Activated naive CD8-positive, alpha-beta T cell treated with anti-CD3 and anti-CD28 coated beads, Interleukin-2, amount 10 ng/mL, durations not matched to agents 7 days and 5 days (primary cell): ENCODE results near the gene SLFN12L. TPM values are rescaled to one million over a fixed set of nuclear protein-coding genes. Genes with fewer than 3 reads are reported as not detected.

ENCODE experiments used
- ATAC-seq: fragments of 150-1000 bp; cut with Tn5 transposase; one replicate; pipeline ENCODE4 v1.10.0; 2021; ENCODE audit warnings: low read depth, moderate library complexity
- POLR2A ChIA-PET: fragments of 350-600 bp; sonication (Branson Sonifier 250); formaldehyde crosslinking; loops from one replicate; lab custom pipeline; 2021; ENCODE audit warnings: antibody characterized with exemption; lab: Charles Lee
- DNase-seq: peaks from one replicate; pipeline ENCODE4 v3.0.0; 2021
- H3K27ac Mint-ChIP-seq: one replicate; pipeline ENCODE4 v1.8.0; 2022; ENCODE audit warnings: mild to moderate bottlenecking, mixed read lengths
- H3K27me3 Mint-ChIP-seq: one replicate; pipeline ENCODE4 v1.8.0; 2022; ENCODE audit warnings: mild to moderate bottlenecking, moderate library complexity, mixed read lengths
- H3K36me3 Mint-ChIP-seq: one replicate; pipeline ENCODE4 v1.8.0; 2021; ENCODE audit warnings: mild to moderate bottlenecking, mixed read lengths
- H3K4me1 Mint-ChIP-seq: one replicate; pipeline ENCODE4 v1.8.0; 2021; ENCODE audit warnings: mixed read lengths
- H3K4me3 Mint-ChIP-seq: one replicate; pipeline ENCODE4 v1.8.0; 2022; ENCODE audit warnings: mild to moderate bottlenecking, moderate library complexity, mixed read lengths
- H3K9me3 Mint-ChIP-seq: one replicate; pipeline ENCODE4 v1.8.0; 2021; ENCODE audit warnings: mixed read lengths
- total RNA-seq, 2 experiments: library from RNA; stranded (reverse); gene quantifications; one replicate each; pipeline ENCODE4 v1.2.3, GENCODE V29; 2021

SLFN12L gene
- total RNA-seq, 2 experiments from 2014 or later: 133 to 139 TPM

DNA sequence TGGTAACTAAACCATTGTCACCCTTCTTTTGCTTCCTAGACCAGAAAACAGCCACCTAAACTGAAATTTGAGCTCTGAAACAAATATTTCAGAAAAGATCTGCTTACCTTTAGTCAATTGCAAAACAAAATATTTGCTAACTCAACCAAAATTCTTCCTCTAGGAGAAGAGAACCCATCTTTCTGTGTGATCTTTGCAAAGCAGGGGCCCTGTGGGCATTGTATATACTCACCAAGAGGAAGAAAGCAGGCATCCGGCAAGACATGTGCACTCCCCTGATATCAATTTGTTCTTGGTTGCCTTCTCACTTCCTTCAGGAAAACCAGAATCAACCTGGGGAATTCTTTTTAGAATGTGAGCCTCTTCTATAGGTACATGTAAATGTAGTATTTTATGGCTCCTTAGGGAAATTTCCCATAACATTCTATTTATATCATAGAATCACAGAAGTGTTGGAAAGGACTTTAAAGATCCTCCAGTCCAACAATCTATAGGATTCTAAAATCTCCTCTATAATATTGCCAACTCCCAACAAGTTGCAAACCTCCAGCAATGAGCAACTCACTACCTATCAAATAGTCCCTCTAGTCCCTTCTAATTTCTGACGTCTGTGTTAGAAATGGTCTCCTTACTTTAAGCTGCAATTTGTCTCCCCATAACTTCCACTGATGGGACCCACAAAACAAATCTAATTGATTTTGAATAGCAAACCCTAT is 22.2 kb upstream of the SLFN12L start:
- POLR2A ChIA-PET: interaction anchor here (0.5 to 1.4 kb wide), 2 partner anchors 19 to 30 kb away, joined by 3 read pairs; partner anchors contain the start of gene PEX12
- H3K4me3 Mint-ChIP-seq: no peak overlapping the region
- ATAC-seq: no peak

DNA sequence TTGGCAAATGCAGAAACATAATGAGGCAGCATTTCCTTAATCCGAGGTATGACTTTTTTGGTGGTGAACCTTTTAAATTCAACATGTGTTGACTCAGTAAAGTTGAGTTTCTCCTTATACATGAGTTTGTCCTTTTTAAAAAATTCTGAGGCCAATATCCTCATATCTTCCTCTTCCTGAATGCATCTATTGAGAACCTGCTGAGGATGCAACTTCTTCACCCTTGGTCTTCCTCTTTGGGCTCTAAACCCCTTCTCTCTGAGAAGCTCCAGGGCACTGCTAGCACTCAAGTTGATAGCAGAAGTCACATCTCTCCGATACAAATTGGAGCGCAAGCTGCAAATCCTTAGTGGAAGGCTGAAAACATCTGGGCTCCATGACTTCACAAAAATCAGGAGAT is 19.9 kb upstream of the SLFN12L start:
- Mint-ChIP-seq H3K9me3 (no peaks in the 10 kb centered on the region), H3K36me3 (no peaks in the 10 kb centered on the region), H3K27me3 (peaks cover 23% of the 10 kb centered on the region), H3K4me3 (no peak overlapping the region), H3K4me1 (no peaks in the 10 kb centered on the region), H3K27ac (no peak overlapping the region)
- ATAC-seq (no peak), DNase-seq (no peak)
- POLR2A ChIA-PET: no interaction called here

More for the DNA sequence above, 22.2 kb upstream of the SLFN12L start:
- DNase-seq: no peak
- H3K27ac Mint-ChIP-seq: no peak overlapping the region
- H3K9me3 Mint-ChIP-seq: no peaks in the 10 kb centered on the region
- peaks cover 28% of the 10 kb centered on the region for H3K27me3 Mint-ChIP-seq
- H3K36me3 Mint-ChIP-seq: no peaks in the 10 kb centered on the region
- H3K4me1 Mint-ChIP-seq: no peaks in the 10 kb centered on the region

DNA sequence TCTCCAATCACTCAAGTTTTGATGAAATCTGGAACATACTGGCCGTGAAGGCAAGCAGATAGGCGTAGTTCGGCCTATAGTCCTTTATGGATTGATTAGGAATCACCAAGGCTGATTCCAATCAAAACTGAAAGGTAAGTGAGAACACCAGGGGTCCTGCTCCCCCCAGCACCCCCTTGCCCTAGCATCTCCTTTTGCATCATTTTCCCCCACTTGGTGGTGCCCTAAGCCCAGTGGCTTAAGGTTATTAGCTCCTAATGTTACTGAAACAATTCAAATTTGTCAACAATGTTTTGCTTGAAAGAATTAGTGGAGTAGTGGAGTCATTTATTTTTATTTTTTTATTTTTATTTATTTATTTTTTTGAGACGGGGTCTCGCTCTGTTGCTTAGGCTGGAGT is 18.2 kb upstream of the SLFN12L start:
- no peaks in the 10 kb centered on the region for H3K9me3 Mint-ChIP-seq
- no peak overlapping the region for H3K4me3 Mint-ChIP-seq
- no peaks in the 10 kb centered on the region for H3K4me1 Mint-ChIP-seq
- no peak overlapping the region for H3K27ac Mint-ChIP-seq
- peaks cover 23% of the 10 kb centered on the region for H3K27me3 Mint-ChIP-seq
- no peaks in the 10 kb centered on the region for H3K36me3 Mint-ChIP-seq
- POLR2A ChIA-PET: no interaction called here
- no peak for ATAC-seq
- no peak for DNase-seq

DNA sequence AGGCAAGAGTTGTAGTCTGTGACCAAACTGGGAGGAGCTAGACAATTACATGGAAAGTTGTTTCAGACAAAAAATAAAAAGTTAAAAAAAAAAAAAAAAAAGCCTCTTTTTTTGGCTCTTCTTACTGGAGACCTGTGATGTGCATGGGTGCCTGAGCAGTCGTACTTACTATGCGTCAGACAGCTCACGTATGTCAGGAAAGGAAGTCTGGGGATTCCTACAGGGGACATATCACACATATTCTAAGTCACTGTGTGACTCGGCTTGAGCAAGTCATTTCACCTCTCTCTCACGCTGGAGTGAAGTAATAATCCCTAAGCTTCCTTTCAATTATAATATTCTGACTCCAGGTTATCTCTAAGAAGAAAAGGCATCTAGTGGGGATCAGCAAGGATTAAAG is 17.2 kb upstream of the SLFN12L start:
- no peak overlapping the region for H3K27ac Mint-ChIP-seq

DNA sequence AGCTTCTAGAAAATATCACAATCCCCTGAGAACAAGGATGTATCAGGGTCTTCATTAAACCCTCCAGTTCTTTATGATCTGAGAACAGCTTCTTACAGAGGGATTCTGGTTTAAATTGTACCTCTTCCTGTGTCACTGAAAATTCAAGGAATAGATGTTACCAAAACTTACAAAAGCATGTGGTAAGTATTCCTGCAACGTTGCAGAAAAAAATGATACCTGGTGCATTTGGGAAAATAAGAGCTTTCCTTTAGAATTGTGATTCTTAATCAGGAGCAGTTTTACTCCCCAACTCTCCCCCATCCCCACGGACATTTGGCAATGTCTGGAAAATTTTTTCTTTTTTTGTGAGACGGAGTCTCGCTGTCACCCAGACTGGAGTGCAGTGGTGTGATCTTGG is 15.8 kb upstream of the SLFN12L start:
- POLR2A ChIA-PET: no interaction called here
- H3K4me3 Mint-ChIP-seq: no peak overlapping the region
- no peak for ATAC-seq
- peaks cover 9% of the 10 kb centered on the region for H3K27me3 Mint-ChIP-seq
- DNase-seq: no peak
- no peaks in the 10 kb centered on the region for H3K4me1 Mint-ChIP-seq
- H3K9me3 Mint-ChIP-seq: no peaks in the 10 kb centered on the region
- H3K36me3 Mint-ChIP-seq: no peaks in the 10 kb centered on the region
- no peak overlapping the region for H3K27ac Mint-ChIP-seq

More for the DNA sequence above, 17.2 kb upstream of the SLFN12L start:
- Mint-ChIP-seq H3K27me3 (peaks cover 19% of the 10 kb centered on the region), H3K36me3 (no peaks in the 10 kb centered on the region), H3K9me3 (no peaks in the 10 kb centered on the region), H3K4me3 (no peak overlapping the region), H3K4me1 (no peaks in the 10 kb centered on the region)
- no peak for ATAC-seq
- POLR2A ChIA-PET: interaction anchor here (0.5 kb wide), 1 partner anchor 10 kb away, joined by 3 read pairs; no protein-coding TSS in a partner anchor
- DNase-seq: no peak

DNA sequence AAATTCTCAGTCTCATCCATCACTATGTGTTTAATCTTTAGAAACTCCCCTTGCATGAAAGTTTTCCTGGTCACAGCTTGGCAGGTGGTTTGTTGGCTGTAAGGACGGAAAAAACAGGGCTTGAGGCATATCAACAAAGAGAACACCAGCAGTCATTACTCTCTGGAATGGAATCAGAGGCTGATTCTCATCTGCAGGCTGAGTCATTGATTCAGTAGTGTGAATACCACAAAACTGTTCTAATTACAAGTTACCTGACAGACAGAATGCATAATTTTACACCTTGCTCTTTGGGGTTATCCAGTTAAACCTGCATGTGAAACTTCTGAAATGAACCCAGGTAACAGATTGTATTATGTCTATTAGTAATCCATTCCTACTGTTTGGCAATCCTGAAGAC is 11.5 kb upstream of the SLFN12L start:
- Mint-ChIP-seq H3K36me3 (peaks cover 5% of the 10 kb centered on the region), H3K9me3 (no peaks in the 10 kb centered on the region), H3K4me1 (peaks cover 11% of the 10 kb centered on the region), H3K4me3 (no peak overlapping the region), H3K27ac (no peak overlapping the region), H3K27me3 (no peaks in the 10 kb centered on the region)
- DNase-seq (no peak), ATAC-seq (no peak)
- POLR2A ChIA-PET: interaction anchor here (0.7 kb wide), 1 partner anchor 11 kb away, joined by 3 read pairs; the partner anchor contains the start of gene SLFN12L

DNA sequence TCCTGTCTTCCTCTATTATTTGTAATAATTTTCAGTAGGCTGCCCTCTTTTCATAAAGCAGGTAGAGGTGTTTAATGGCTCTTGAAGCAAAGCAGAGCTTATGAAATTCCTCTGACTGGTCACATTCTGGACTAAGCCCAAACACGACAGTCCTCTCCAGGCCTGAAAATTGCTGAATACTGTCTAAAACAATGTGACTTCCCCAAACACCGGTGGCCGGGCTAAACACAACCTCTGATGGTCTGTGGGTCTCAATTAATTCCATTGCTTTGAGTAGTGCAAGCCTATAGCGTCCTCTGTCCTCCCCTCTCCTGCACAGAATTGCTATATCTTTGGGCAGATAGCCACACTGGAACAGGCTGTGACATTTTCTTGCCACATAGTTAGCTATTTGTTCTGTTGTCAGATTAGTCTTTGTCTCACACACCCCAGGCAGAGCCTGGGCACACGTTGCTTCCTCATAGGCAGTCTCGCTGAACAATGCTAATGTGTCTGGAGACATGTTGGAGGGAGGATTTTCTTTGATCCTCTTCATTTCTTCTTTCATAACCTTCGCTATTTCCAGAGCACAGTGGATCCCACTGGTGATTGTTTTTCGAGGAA is 10.8 kb upstream of the SLFN12L start:
- POLR2A ChIA-PET: interaction anchor here (0.5 to 1.3 kb wide), 2 partner anchors 15 to 235 kb away, joined by 3 read pairs; no protein-coding TSS in a partner anchor
- H3K4me1 Mint-ChIP-seq: peaks cover 16% of the 10 kb centered on the region
- H3K27ac Mint-ChIP-seq: no peak overlapping the region
- no peak overlapping the region for H3K4me3 Mint-ChIP-seq
- no peak for DNase-seq
- H3K27me3 Mint-ChIP-seq: no peaks in the 10 kb centered on the region
- H3K36me3 Mint-ChIP-seq: peaks cover 6% of the 10 kb centered on the region
- no peaks in the 10 kb centered on the region for H3K9me3 Mint-ChIP-seq
- no peak for ATAC-seq

DNA sequence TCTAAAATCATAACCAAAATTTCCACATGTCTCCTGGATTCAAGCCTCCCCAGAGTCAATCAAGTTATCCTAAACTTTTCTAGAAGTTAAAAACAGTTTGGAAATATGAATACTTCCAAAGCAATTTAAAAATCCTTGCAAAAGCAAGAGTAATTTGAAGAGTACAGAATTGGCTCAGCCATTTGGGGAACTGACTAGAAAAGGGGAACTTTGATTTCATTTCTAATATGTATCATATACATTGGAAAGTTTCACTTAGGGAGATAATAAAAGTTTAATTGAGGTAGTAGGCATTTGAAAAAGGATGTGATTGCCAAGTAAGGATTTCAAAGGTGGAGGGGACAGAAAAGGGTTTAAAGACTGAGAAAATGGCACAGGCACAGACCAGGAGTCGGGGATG is 9.0 kb upstream of the SLFN12L start:
- H3K9me3 Mint-ChIP-seq: no peaks in the 10 kb centered on the region
- no peak overlapping the region for H3K4me3 Mint-ChIP-seq
- H3K36me3 Mint-ChIP-seq: peaks cover 7% of the 10 kb centered on the region
- POLR2A ChIA-PET: no interaction called here
- no peaks in the 10 kb centered on the region for H3K27me3 Mint-ChIP-seq
- ATAC-seq: no peak
- DNase-seq: no peak
- peaks cover 24% of the 10 kb centered on the region for H3K4me1 Mint-ChIP-seq
- H3K27ac Mint-ChIP-seq: no peak overlapping the region

DNA sequence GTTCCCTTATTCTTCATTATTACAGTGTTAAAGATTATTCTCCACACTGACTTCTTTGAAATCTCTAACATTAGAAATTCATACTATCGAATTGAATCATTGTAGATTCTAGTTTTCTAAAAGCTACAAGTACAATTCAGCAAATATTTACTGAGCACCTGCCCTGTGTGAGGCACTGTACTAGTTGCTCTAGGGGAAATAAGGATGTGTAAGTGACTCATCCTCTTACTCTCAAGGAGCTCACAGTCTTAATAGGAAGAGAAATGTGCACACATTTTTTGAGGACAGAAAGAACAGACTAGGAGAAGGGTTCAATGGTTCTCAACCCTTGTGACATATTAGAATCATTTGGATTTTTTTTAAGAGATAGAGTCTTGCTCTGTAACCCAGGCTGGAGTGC is 7.7 kb upstream of the SLFN12L start:
- peaks cover 34% of the 10 kb centered on the region for H3K4me1 Mint-ChIP-seq
- DNase-seq: no peak
- no peak overlapping the region for H3K4me3 Mint-ChIP-seq
- H3K27me3 Mint-ChIP-seq: no peaks in the 10 kb centered on the region
- POLR2A ChIA-PET: interaction anchor here (0.7 to 0.9 kb wide), 2 partner anchors 9 to 41 kb away, joined by 3 read pairs; no protein-coding TSS in a partner anchor
- H3K27ac Mint-ChIP-seq: no peak overlapping the region
- no peak for ATAC-seq
- H3K9me3 Mint-ChIP-seq: no peaks in the 10 kb centered on the region
- H3K36me3 Mint-ChIP-seq: peaks cover 7% of the 10 kb centered on the region

DNA sequence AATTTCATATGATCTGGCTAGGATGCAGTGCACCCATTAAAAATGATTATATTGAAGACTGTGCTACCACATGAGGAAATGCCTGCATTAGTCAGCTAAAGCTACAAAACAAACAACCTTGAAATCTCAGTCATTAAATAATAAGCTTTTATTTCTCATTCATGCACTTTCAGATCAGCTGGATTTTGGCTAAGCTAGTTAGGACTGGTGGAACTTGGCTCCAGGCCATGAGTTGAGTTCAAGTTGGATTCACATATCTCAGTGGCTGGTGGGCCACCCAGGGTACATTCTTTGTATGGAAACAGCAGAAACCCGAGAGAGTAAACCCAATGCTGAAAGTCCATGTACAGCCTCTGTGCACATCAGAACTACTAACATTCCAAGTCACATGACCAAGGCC is 6.4 kb upstream of the SLFN12L start:
- DNase-seq (no peak), ATAC-seq (no peak)
- H3K4me3 Mint-ChIP-seq: no peak overlapping the region
- no peak overlapping the region for H3K27ac Mint-ChIP-seq
- H3K27me3 Mint-ChIP-seq: no peaks in the 10 kb centered on the region
- H3K9me3 Mint-ChIP-seq: no peaks in the 10 kb centered on the region
- H3K36me3 Mint-ChIP-seq: peaks cover 7% of the 10 kb centered on the region
- POLR2A ChIA-PET: no interaction called here
- H3K4me1 Mint-ChIP-seq: peaks cover 46% of the 10 kb centered on the region

DNA sequence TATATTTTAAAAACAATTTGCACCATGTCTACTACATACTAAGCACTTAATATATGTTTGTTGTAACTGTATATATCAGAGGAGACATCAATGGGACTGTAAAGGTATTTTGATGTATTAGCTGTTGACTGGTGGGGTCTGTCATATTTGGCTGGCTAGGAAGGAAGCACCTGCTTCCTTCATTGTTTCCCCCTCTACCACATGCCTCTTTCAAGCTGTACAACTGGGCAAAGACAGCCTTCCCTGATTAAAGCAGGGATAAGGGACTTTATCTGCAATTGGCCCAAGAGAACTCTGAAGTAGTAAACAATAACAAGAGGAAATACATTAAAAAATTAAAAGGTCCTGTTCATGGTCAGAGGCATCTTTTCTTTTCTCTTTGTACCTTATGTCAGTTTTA is 5.5 kb upstream of the SLFN12L start:
- DNase-seq: no peak
- H3K27ac Mint-ChIP-seq: no peak overlapping the region
- H3K4me1 Mint-ChIP-seq: peaks cover 54% of the 10 kb centered on the region
- H3K4me3 Mint-ChIP-seq: peak overlapping the region; percentile 6
- POLR2A ChIA-PET: interaction anchor here (1.0 to 1.7 kb wide), 2 partner anchors 36 to 266 kb away, joined by 4 to 10 read pairs; partner anchors contain the start of genes PEX12 and TAF15
- H3K27me3 Mint-ChIP-seq: no peaks in the 10 kb centered on the region
- no peaks in the 10 kb centered on the region for H3K9me3 Mint-ChIP-seq
- no peak for ATAC-seq
- H3K36me3 Mint-ChIP-seq: peaks cover 7% of the 10 kb centered on the region

DNA sequence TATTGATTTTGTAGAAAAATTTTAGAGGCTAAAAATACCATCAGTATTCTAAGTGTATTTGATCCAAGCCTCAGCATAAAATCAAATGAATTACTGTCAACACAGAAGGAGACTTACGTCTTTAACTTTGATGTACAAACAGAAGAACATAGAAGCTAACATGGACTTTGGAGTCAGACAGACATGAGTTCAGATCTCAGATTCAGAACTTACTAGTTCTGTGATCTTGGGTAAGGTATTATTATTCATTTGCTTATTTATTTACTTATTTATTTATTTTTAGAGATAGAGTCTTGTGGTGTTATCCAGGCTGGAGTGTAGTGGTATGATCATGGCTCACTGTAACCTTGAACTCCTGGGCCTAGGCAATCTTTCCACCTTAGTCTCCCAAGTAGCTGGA is 4.0 kb upstream of the SLFN12L start:
- no peaks in the 10 kb centered on the region for H3K9me3 Mint-ChIP-seq
- H3K4me3 Mint-ChIP-seq: peak overlapping the region; percentile 94
- peaks cover 15% of the 10 kb centered on the region for H3K36me3 Mint-ChIP-seq
- peak overlapping the region; percentile 99 for H3K27ac Mint-ChIP-seq
- no peak for ATAC-seq
- no peaks in the 10 kb centered on the region for H3K27me3 Mint-ChIP-seq
- peaks cover 51% of the 10 kb centered on the region for H3K4me1 Mint-ChIP-seq
- DNase-seq: no peak
- POLR2A ChIA-PET: interaction anchor here (1.3 to 2.6 kb wide), 3 partner anchors 37 to 400 kb away, joined by 3 to 10 read pairs (median 6); partner anchors contain the start of genes PEX12 and SLFN5

DNA sequence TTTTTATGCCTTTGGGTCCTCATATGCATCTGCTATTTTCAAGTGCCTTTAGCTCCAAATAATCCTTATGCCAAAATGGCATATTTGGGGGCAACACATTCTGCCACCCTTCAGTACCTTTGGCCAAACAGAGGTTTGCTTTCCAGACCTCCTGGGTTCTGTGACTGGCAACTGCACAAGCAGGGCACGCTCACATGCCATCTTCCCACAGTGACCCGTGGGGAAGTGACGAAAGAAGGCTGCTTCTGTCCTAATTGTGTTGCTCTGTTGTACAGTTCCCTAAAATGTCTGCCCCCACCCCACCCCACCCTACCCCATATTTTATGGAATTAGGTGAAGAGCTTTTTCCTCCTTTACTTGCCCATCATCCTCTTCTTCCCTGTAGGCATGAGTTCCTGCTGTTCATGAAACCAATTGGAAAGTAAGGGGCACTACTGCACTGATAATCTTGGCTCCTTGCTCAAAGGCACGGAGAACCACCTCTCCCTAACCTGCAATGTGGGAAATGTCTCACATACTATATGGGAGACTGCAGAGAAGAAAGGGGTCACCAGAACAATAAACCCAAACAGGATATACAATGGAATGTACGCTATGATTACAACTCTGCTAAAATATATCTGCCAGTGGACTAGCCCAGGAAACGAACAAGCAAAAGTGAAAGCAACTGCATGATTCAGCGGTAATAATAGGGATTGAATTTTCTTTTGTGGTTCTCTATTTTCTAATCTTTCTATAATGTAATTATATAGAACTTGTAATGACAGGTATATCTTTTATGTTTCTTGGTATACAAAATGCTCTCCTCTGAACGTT is 3.3 kb upstream of the SLFN12L start:
- Mint-ChIP-seq H3K4me3 (peak overlapping the region; percentile 94), H3K36me3 (peaks cover 20% of the 10 kb centered on the region), H3K27ac (peak overlapping the region; percentile 99), H3K4me1 (peaks cover 51% of the 10 kb centered on the region), H3K27me3 (no peaks in the 10 kb centered on the region), H3K9me3 (no peaks in the 10 kb centered on the region)
- DNase-seq (peak; percentile 46), ATAC-seq (peak; percentile 30)
- POLR2A ChIA-PET: interaction anchor here (1.0 to 2.6 kb wide), 5 partner anchors 38 to 399 kb away, joined by 3 to 10 read pairs (median 5); partner anchors contain the start of genes PEX12 and SLFN5
